HG03378 (cell line): ENCODE results near the gene HDDC3.

Experiments
- ATAC-seq: cut with Tn5 transposase; IDR thresholded peaks from one replicate; pipeline ENCODE4 v1.9.1; 2021; ENCODE audit warnings: mild to moderate bottlenecking, moderate library complexity; ENCODE audit not compliant: unreplicated experiment

Gene HDDC3

GRCh38 chr15:90931828-90932659 lies at the start of gene HDDC3:
HDDC3 (minus strand) TSS chr15:90932549; CDS start chr15:90932540, 9 bp downstream.
- peak; percentile 52 for ATAC-seq

GRCh38 chr15:90982135-90982534 lies 49.8 kb upstream of the HDDC3 start:
- peak; percentile 37 for ATAC-seq

GRCh38 chr15:90981681-90982080 lies 49.3 kb upstream of the HDDC3 start:
- ATAC-seq, result peak; percentile 69

- ATAC-seq, result no peak
Measured at GRCh38 chr15:90979582-90979981, 47.2 kb upstream of the HDDC3 start.

GRCh38 chr15:90974216-90974615 lies 41.9 kb upstream of the HDDC3 start:
- no peak for ATAC-seq

GRCh38 chr15:90972133-90972532 lies 39.8 kb upstream of the HDDC3 start:
- no peak for ATAC-seq

- no peak for ATAC-seq
Measured at GRCh38 chr15:90970274-90970673, 37.9 kb upstream of the HDDC3 start.

- ATAC-seq, result no peak
Measured at GRCh38 chr15:90968434-90968833, 36.1 kb upstream of the HDDC3 start.

- no peak for ATAC-seq
Measured at GRCh38 chr15:90967206-90967605, 34.9 kb upstream of the HDDC3 start.

- no peak for ATAC-seq
Measured at GRCh38 chr15:90966262-90966661, 33.9 kb upstream of the HDDC3 start.

- ATAC-seq, result no peak
Measured at GRCh38 chr15:90962021-90962420, 29.7 kb upstream of the HDDC3 start.

GRCh38 chr15:90960298-90961091 lies 28.1 kb upstream of the HDDC3 start:
- no peak for ATAC-seq

- no peak for ATAC-seq
Measured at GRCh38 chr15:90959894-90960293, 27.5 kb upstream of the HDDC3 start.

GRCh38 chr15:90959028-90959595 lies 26.8 kb upstream of the HDDC3 start:
- ATAC-seq, result no peak

- no peak for ATAC-seq
Measured at GRCh38 chr15:90957791-90958190, 25.4 kb upstream of the HDDC3 start.

GRCh38 chr15:90957031-90957790 lies 24.9 kb upstream of the HDDC3 start:
- no peak for ATAC-seq

- ATAC-seq, result no peak
Measured at GRCh38 chr15:90956274-90957030, 24.1 kb upstream of the HDDC3 start.

GRCh38 chr15:90955624-90956273 lies 23.4 kb upstream of the HDDC3 start:
- ATAC-seq, result no peak

- ATAC-seq, result peak; percentile 87
Measured at GRCh38 chr15:90954712-90955623, 22.6 kb upstream of the HDDC3 start, which contains the start of gene RCCD1. RCCD1 (plus strand) TSS chr15:90954884; CDS start chr15:90956735, 1,851 bp downstream.
